HG03521 (cell line): ENCODE data around the gene CAPZA1.
"Not testable (repeated sequence)": the region's sequence is repeated elsewhere in the genome, so short reads cannot be mapped to it uniquely, and the experiment has no call there.

ENCODE experiments used
- ATAC-seq: cut with Tn5 transposase; IDR thresholded peaks from one replicate; pipeline ENCODE4 v1.9.1; 2021; ENCODE audit warnings: mild to moderate bottlenecking, moderate library complexity; ENCODE audit not compliant: unreplicated experiment

Gene CAPZA1

GRCh38 chr1:112626193-112626592 is 6.6 kb downstream of the CAPZA1 start:
- no peak for ATAC-seq

- no peak for ATAC-seq
These were observed 7.3 kb downstream of the CAPZA1 start for GRCh38 chr1:112626887-112627286.

- ATAC-seq, result no peak
These were observed 8.9 kb downstream of the CAPZA1 start for GRCh38 chr1:112628516-112628915.

- ATAC-seq, result no peak
These were observed 9.6 kb downstream of the CAPZA1 start for GRCh38 chr1:112629256-112629655.

GRCh38 chr1:112633628-112634027 is 14.0 kb downstream of the CAPZA1 start:
- no peak for ATAC-seq

- ATAC-seq, result no peak
These were observed 14.7 kb downstream of the CAPZA1 start for GRCh38 chr1:112634367-112634766.

- no peak for ATAC-seq
These were observed 16.4 kb downstream of the CAPZA1 start for GRCh38 chr1:112636056-112636455.

GRCh38 chr1:112636597-112637253 is 17.1 kb downstream of the CAPZA1 start:
- no peak for ATAC-seq

GRCh38 chr1:112637254-112638109 is 17.9 kb downstream of the CAPZA1 start:
- no peak for ATAC-seq

GRCh38 chr1:112638110-112638428 is 18.4 kb downstream of the CAPZA1 start:
- ATAC-seq, result no peak

GRCh38 chr1:112640437-112640836 is 20.8 kb downstream of the CAPZA1 start:
- ATAC-seq, result not testable (repeated sequence)

- no peak for ATAC-seq
These were observed 23.4 kb downstream of the CAPZA1 start for GRCh38 chr1:112643080-112643479.

- no peak for ATAC-seq
These were observed 26.6 kb downstream of the CAPZA1 start for GRCh38 chr1:112646225-112646624.

- ATAC-seq, result no peak
These were observed 31.6 kb downstream of the CAPZA1 start for GRCh38 chr1:112651205-112651604.

GRCh38 chr1:112665857-112666256 is 46.2 kb downstream of the CAPZA1 start:
- no peak for ATAC-seq

- no peak for ATAC-seq
These were observed 47.3 kb downstream of the CAPZA1 start for GRCh38 chr1:112666946-112667345.

GRCh38 chr1:112672009-112672408 is 52.4 kb downstream of the CAPZA1 start:
- no peak for ATAC-seq

- ATAC-seq, result no peak
These were observed 53.2 kb downstream of the CAPZA1 start for GRCh38 chr1:112672842-112673241.

- ATAC-seq, result no peak
These were observed 54.2 kb downstream of the CAPZA1 start for GRCh38 chr1:112673592-112674439.

GRCh38 chr1:112674440-112674985 is 54.9 kb downstream of the CAPZA1 start, which contains the start of gene MOV10:
TSS of gene MOV10 (plus strand) at chr1:112674659. CDS start at chr1:112674913, 254 bp downstream.
- ATAC-seq, result peak; percentile 47
